Sigmoid colon (tissue), 7 donors: ENCODE measurements around the gene TMEM132D. TPM values are rescaled to one million over a fixed set of nuclear protein-coding genes. Genes with fewer than 3 reads are reported as not detected.

Source experiments
- DNase-seq: peaks from one replicate; pipeline ENCODE4 v3.0.0-alpha.2; 2019
- H3K27ac ChIP-seq, 4 donors: fragments of 200-600 bp; sonication (generic); one replicate each; pipeline ENCODE4 v1.5.1; 2016 to 2019; ENCODE audit warnings: mild to moderate bottlenecking in 1 of 4
- H3K27me3 ChIP-seq, 3 donors: fragments of 200-600 bp; sonication (generic); one replicate each; pipeline ENCODE4 v1.5.1; 2019; ENCODE audit warnings: mild to moderate bottlenecking in 1 of 3
- H3K36me3 ChIP-seq, 4 donors: fragments of 200-600 bp; sonication (generic); one replicate each; pipeline ENCODE4 v1.5.1; 2016 to 2019
- H3K4me1 ChIP-seq, 4 donors: fragments of 200-600 bp; sonication (generic); one replicate each; pipeline ENCODE4 v1.5.1; 2017 to 2019
- H3K4me3 ChIP-seq, 4 donors: fragments of 200-600 bp; sonication (generic); one replicate each; pipeline ENCODE4 v1.5.1; 2017 to 2019; ENCODE audit warnings: mild to moderate bottlenecking in 2 of 4, moderate library complexity in 1 of 4
- H3K9me3 ChIP-seq, 4 donors: fragments of 200-600 bp in 3 of 4; sonication (generic) in 3 of 4; one replicate each; pipeline versions ENCODE4 v1.5.1 to v1.6.1; 2013 to 2019
- CTCF ChIP-seq, 4 experiments: fragments of 450-650 bp in 3 of 4; fragments of 200-600 bp in 1 of 4; IDR thresholded peaks; one replicate each; pipeline ENCODE4 v1.5.1; 2016 to 2019; ENCODE audit warnings: antibody characterized with exemption in 4 of 4, mild to moderate bottlenecking in 3 of 4, moderate library complexity in 2 of 4
- EP300 ChIP-seq, 4 donors: sonication (generic); formaldehyde crosslinking; IDR thresholded peaks; one replicate each; pipeline ENCODE4 v1.6.1; 2017; ENCODE audit warnings: antibody characterized with exemption in 4 of 4
- POLR2A ChIP-seq, 2 donors: fragments of 450-650 bp; IDR thresholded peaks; one replicate each; pipeline ENCODE4 v1.6.1; 2016; ENCODE audit warnings: antibody characterized with exemption in 2 of 2, mild to moderate bottlenecking in 2 of 2, moderate library complexity in 2 of 2
- POLR2AphosphoS5 ChIP-seq, 4 donors: sonication (generic); formaldehyde crosslinking; IDR thresholded peaks; one replicate each; pipeline ENCODE4 v1.6.1; 2017; ENCODE audit warnings: antibody characterized with exemption in 4 of 4
- WGBS, 2 donors: extraction: QIAGEN DNeasy Blood & Tissue Kit; methylation state at CpG; one replicate each; pipeline ENCODE4 v1.1.7; 2013; 5-methylcytosine and 5-hydroxymethylcytosine counted together
- intact Hi-C: fragments of 100-400 bp; cut with DNase I; formaldehyde crosslinking; loops from one replicate; pipeline ENCODE4 v1.15.1; 2023
- polyA plus RNA-seq, 3 donors: library from polyadenylated mRNA; stranded (reverse); fragments of 200-250 nt; gene quantifications; one replicate each; pipeline ENCODE4 v1.2.3, GENCODE V29; 2013
- total RNA-seq, 4 donors: library from RNA; depleted of rRNA; stranded (reverse); fragments of >200 nt; gene quantifications; one replicate each; pipeline ENCODE4 v1.1.0, GENCODE V29; 2016
- donor health status: healthy with polysubstance abuse.
- donor health status: Bipolar disorder and iron deficiency.
- donor health status: healthy.

Gene TMEM132D
- total and polyA plus RNA-seq, 7 donors, result under 0.01 to 0.03 (median under 0.01) TPM; not detected in 3

- no peak for DNase-seq
- no peaks in the 10 kb centered on the region for H3K4me1 ChIP-seq
- no peaks in the 10 kb centered on the region for H3K36me3 ChIP-seq
- intact Hi-C loops, result no loop called here
- WGBS, 2 donors, result 82 to 86% methylated on average over 5 of the region's 5 CpGs
- H3K4me3 ChIP-seq, result no peak overlapping the region
- no peak overlapping the region for H3K27ac ChIP-seq
- TF ChIP-seq POLR2A (IDR thresholded peaks at IDR 0.05) (no peak), EP300 (IDR thresholded peaks at IDR 0.05) (no peak), POLR2AphosphoS5 (IDR thresholded peaks at IDR 0.05) (no peak), CTCF (IDR thresholded peaks at IDR 0.05) (no peak)
- no peaks in the 10 kb centered on the region for H3K27me3 ChIP-seq
- peaks cover 0 to 2% (median 0%) of the 10 kb centered on the region in 4 donors for H3K9me3 ChIP-seq
These were observed 604.9 kb downstream of the TMEM132D start for GRCh38 chr12:129298921-129299320.

GRCh38 chr12:129296671-129297070, 607.2 kb downstream of the TMEM132D start:
- no peak for DNase-seq
- TF ChIP-seq POLR2AphosphoS5 (IDR thresholded peaks at IDR 0.05), result no peak
- TF ChIP-seq CTCF (IDR thresholded peaks at IDR 0.05), result no peak
- no peak for TF ChIP-seq EP300 (IDR thresholded peaks at IDR 0.05)
- TF ChIP-seq POLR2A (IDR thresholded peaks at IDR 0.05), result no peak
- no peaks in the 10 kb centered on the region for H3K27me3 ChIP-seq
- H3K4me3 ChIP-seq, result no peak overlapping the region
- intact Hi-C loops, result no loop called here
- no peaks in the 10 kb centered on the region for H3K4me1 ChIP-seq
- no peak overlapping the region for H3K27ac ChIP-seq
- H3K9me3 ChIP-seq, result peaks cover 0 to 2% (median 0%) of the 10 kb centered on the region in 4 donors
- H3K36me3 ChIP-seq, result no peaks in the 10 kb centered on the region

- no peaks in the 10 kb centered on the region for H3K27me3 ChIP-seq
- no peak overlapping the region for H3K27ac ChIP-seq
- WGBS, 2 donors, result 96% methylated on average over 7 of the region's 7 CpGs
- TF ChIP-seq POLR2AphosphoS5 (IDR thresholded peaks at IDR 0.05) (no peak), EP300 (IDR thresholded peaks at IDR 0.05) (no peak), POLR2A (IDR thresholded peaks at IDR 0.05) (no peak), CTCF (IDR thresholded peaks at IDR 0.05) (no peak)
- no peaks in the 10 kb centered on the region for H3K36me3 ChIP-seq
- no peak for DNase-seq
- peaks cover 0 to 2% (median 0%) of the 10 kb centered on the region in 4 donors for H3K9me3 ChIP-seq
- intact Hi-C loops, result no loop called here
- no peak overlapping the region for H3K4me3 ChIP-seq
- no peaks in the 10 kb centered on the region for H3K4me1 ChIP-seq
These were observed 609.0 kb downstream of the TMEM132D start for GRCh38 chr12:129294868-129295267.

GRCh38 chr12:129279771-129280170, 624.1 kb downstream of the TMEM132D start:
- 90 to 91% methylated on average over 5 of the region's 5 CpGs for WGBS, 2 donors
- DNase-seq, result no peak
- TF ChIP-seq POLR2AphosphoS5 (IDR thresholded peaks at IDR 0.05), result no peak
- TF ChIP-seq EP300 (IDR thresholded peaks at IDR 0.05), result no peak
- TF ChIP-seq POLR2A (IDR thresholded peaks at IDR 0.05), result no peak
- TF ChIP-seq CTCF (IDR thresholded peaks at IDR 0.05), result no peak
- Histone ChIP-seq H3K9me3 (no peaks in the 10 kb centered on the region), H3K4me1 (no peaks in the 10 kb centered on the region), H3K27me3 (no peaks in the 10 kb centered on the region), H3K27ac (no peak overlapping the region), H3K36me3 (no peaks in the 10 kb centered on the region), H3K4me3 (no peak overlapping the region)
- intact Hi-C loops, result no loop called here

GRCh38 chr12:129276361-129277060, 627.3 kb downstream of the TMEM132D start:
- no peaks in the 10 kb centered on the region for H3K9me3 ChIP-seq
- H3K27me3 ChIP-seq, result no peaks in the 10 kb centered on the region
- 37 to 72% methylated on average over 9 of the region's 9 CpGs for WGBS, 2 donors
- H3K27ac ChIP-seq, result no peak overlapping the region
- DNase-seq, result no peak
- H3K4me1 ChIP-seq, result no peaks in the 10 kb centered on the region
- no peak overlapping the region for H3K4me3 ChIP-seq
- TF ChIP-seq EP300 (IDR thresholded peaks at IDR 0.05), result no peak
- TF ChIP-seq POLR2AphosphoS5 (IDR thresholded peaks at IDR 0.05), result no peak
- TF ChIP-seq CTCF (IDR thresholded peaks at IDR 0.05), result no peak
- no peak for TF ChIP-seq POLR2A (IDR thresholded peaks at IDR 0.05)
- intact Hi-C loops, result no loop called here
- no peaks in the 10 kb centered on the region for H3K36me3 ChIP-seq
